GM23338 (cell line): ENCODE measurements around the gene SPEF1. TPM values are rescaled to one million over a fixed set of nuclear protein-coding genes. Genes with fewer than 3 reads are reported as not detected.

Experiments
- ATAC-seq: fragments of 200-7000 bp; cut with Tn5 transposase; 3 replicates; pipeline ENCODE4 v1.9.1; 2020
- DNase-seq: peaks from one replicate; pipeline ENCODE4 v3.0.0-alpha.2; 2015; ENCODE audit warnings: low spot score
- H2AFZ ChIP-seq: fragments of 200-600 bp; sonication (generic); 2 replicates; pipeline ENCODE4 v1.8.0; 2016; ENCODE audit warnings: antibody characterized with exemption, mild to moderate bottlenecking, moderate library complexity
- H3F3A ChIP-seq: fragments of 200-600 bp; sonication (generic); replicated peaks from 2 replicates; pipeline ENCODE4 v1.8.0; 2017; ENCODE audit warnings: antibody characterized with exemption, mixed run types, low read depth
- H3K27ac ChIP-seq: fragments of 200-600 bp; sonication (generic); 2 replicates; pipeline ENCODE4 v1.6.1; 2016; ENCODE audit warnings: low read depth
- H3K27me3 ChIP-seq: fragments of 200-600 bp; sonication (generic); 2 replicates; pipeline ENCODE4 v1.8.0; 2016; ENCODE audit warnings: mild to moderate bottlenecking, mixed run types, moderate library complexity; ENCODE audit not compliant: insufficient read depth
- H3K36me3 ChIP-seq: fragments of 200-600 bp; sonication (generic); 2 replicates; pipeline ENCODE4 v1.8.0; 2016; ENCODE audit warnings: mild to moderate bottlenecking; ENCODE audit not compliant: insufficient read depth
- H3K4me1 ChIP-seq: fragments of 200-600 bp; sonication (generic); 2 replicates; pipeline ENCODE4 v1.8.0; 2016; ENCODE audit warnings: mild to moderate bottlenecking, moderate library complexity; ENCODE audit not compliant: insufficient read depth
- H3K4me2 ChIP-seq: fragments of 200-600 bp; sonication (generic); 2 replicates; pipeline ENCODE4 v1.7.1; 2017; ENCODE audit warnings: mixed run types
- H3K4me3 ChIP-seq: fragments of 200-600 bp; sonication (generic); 2 replicates; pipeline ENCODE4 v1.6.1; 2016; ENCODE audit warnings: mixed run types
- H3K79me2 ChIP-seq: fragments of 200-600 bp; sonication (generic); replicated peaks from 2 replicates; pipeline ENCODE4 v1.8.0; 2017; ENCODE audit warnings: mild to moderate bottlenecking; ENCODE audit not compliant: insufficient read depth
- H3K9me2 ChIP-seq: fragments of 200-600 bp; sonication (generic); 2 replicates; pipeline ENCODE4 v1.8.0; 2017; ENCODE audit not compliant: insufficient read depth
- H4K20me1 ChIP-seq: fragments of 200-600 bp; sonication (generic); replicated peaks from 2 replicates; pipeline ENCODE4 v1.8.0; 2017; ENCODE audit warnings: mild to moderate bottlenecking; ENCODE audit not compliant: insufficient read depth
- H3K27ac Mint-ChIP-seq: 2 replicates; pipeline ENCODE4 v1.8.0; 2020; ENCODE audit warnings: inconsistent platforms, mild to moderate bottlenecking, moderate library complexity, mixed read lengths
- H3K27me3 Mint-ChIP-seq: 3 replicates; pipeline ENCODE4 v1.8.0; 2022; ENCODE audit warnings: low read depth, mild to moderate bottlenecking, moderate library complexity, mixed read lengths, inconsistent platforms; ENCODE audit not compliant: insufficient read depth, poor library complexity
- H3K36me3 Mint-ChIP-seq: 3 replicates; pipeline ENCODE4 v1.8.0; 2021; ENCODE audit warnings: low read depth, mild to moderate bottlenecking, inconsistent platforms, moderate library complexity, mixed read lengths
- H3K4me1 Mint-ChIP-seq: 3 replicates; pipeline ENCODE4 v1.8.0; 2020; ENCODE audit warnings: mild to moderate bottlenecking, inconsistent platforms, mixed read lengths
- H3K4me3 Mint-ChIP-seq: 3 replicates; pipeline ENCODE4 v1.8.0; 2021; ENCODE audit warnings: moderate library complexity, mild to moderate bottlenecking, inconsistent platforms, mixed read lengths
- H3K9me3 Mint-ChIP-seq: 3 replicates; pipeline ENCODE4 v1.8.0; 2020; ENCODE audit warnings: moderate library complexity, mild to moderate bottlenecking, inconsistent platforms, mixed read lengths
- CTCF ChIP-seq, 2 experiments: fragments of 200-600 bp in 1 of 2; sonication (generic) in 1 of 2; conservative IDR thresholded peaks; 2 replicates each; pipeline versions ENCODE4 v1.5.1 to v1.6.1; 2016 to 2017; ENCODE audit warnings: antibody characterized with exemption in 2 of 2, low read depth in 2 of 2, mild to moderate bottlenecking in 2 of 2, moderate library complexity in 1 of 2
- ETS1 ChIP-seq: IDR thresholded peaks from 2 replicates; pipeline ENCODE4 v1.6.1; 2016; ENCODE audit warnings: antibody characterized with exemption
- EZH2 ChIP-seq: fragments of 200-600 bp; sonication (generic); IDR thresholded peaks from one replicate; pipeline ENCODE4 v1.8.0; 2017; ENCODE audit warnings: antibody characterized with exemption, mild to moderate bottlenecking, low read depth; ENCODE audit not compliant: unreplicated experiment
- JUNB ChIP-seq: IDR thresholded peaks from one replicate; pipeline ENCODE4 v1.6.1; 2016; ENCODE audit warnings: antibody characterized with exemption; ENCODE audit not compliant: unreplicated experiment
- NANOG ChIP-seq: IDR thresholded peaks from 2 replicates; pipeline ENCODE4 v1.6.1; 2016; ENCODE audit warnings: antibody characterized with exemption, borderline replicate concordance
- POLR2AphosphoS5 ChIP-seq: IDR thresholded peaks from 2 replicates; pipeline ENCODE4 v1.6.1; 2016; ENCODE audit warnings: antibody characterized with exemption, low read depth
- REST ChIP-seq: IDR thresholded peaks from one replicate; pipeline ENCODE4 v1.6.1; 2018; ENCODE audit warnings: antibody characterized with exemption; ENCODE audit not compliant: unreplicated experiment
- STAT1 ChIP-seq: IDR thresholded peaks from one replicate; pipeline ENCODE4 v1.6.1; 2016; ENCODE audit warnings: antibody characterized with exemption; ENCODE audit not compliant: unreplicated experiment
- ZNF114 ChIP-seq: fragments of 250-450 bp; sonication (Bioruptor Pico); IDR thresholded peaks from 2 replicates; pipeline ENCODE4 v1.5.0; 2020; ENCODE audit warnings: mild to moderate bottlenecking, moderate library complexity
- ZNF331 ChIP-seq: fragments of 250-450 bp; sonication (Bioruptor Pico); IDR thresholded peaks from 2 replicates; pipeline ENCODE4 v1.5.0; 2020; ENCODE audit warnings: low read depth, mild to moderate bottlenecking, moderate library complexity
- ZNF462 ChIP-seq: fragments of 250-450 bp; sonication (Bioruptor Pico); IDR thresholded peaks from 2 replicates; pipeline ENCODE4 v1.5.0; 2020; ENCODE audit warnings: mild to moderate bottlenecking, moderate library complexity
- polyA plus RNA-seq: library from polyadenylated mRNA; unstranded; fragments of >200 nt; fragmentation: Nextera tagmentation; extraction: Ambion mirVana; gene quantifications from 2 replicates; pipeline ENCODE4 v1.2.1, GENCODE V29; 2016
- total RNA-seq: library from RNA; depleted of rRNA; stranded (reverse); fragments of >200 nt; shearing (Covaris generic); gene quantifications from 2 replicates; pipeline ENCODE4 v1.2.3, GENCODE V29; 2014

The SPEF1 gene
- total and polyA plus RNA-seq, 2 experiments from 2014 or later = 0.68 to 0.69 TPM

- TF ChIP-seq ZNF462 (no peak), JUNB (no peak), CTCF (conservative IDR thresholded peaks at IDR 0.05; ENCODE audit: low read depth in 2 of 2) (no peak)
These were observed 40.5 kb downstream of the SPEF1 start (continued) for GRCh38 chr20:3740615-3741301.

GRCh38 chr20:3739926-3740451, 41.3 kb downstream of the SPEF1 start:
- no peaks in the 10 kb centered on the region for H4K20me1 ChIP-seq
- H3K4me1 Mint-ChIP-seq = peaks cover 26% of the 10 kb centered on the region
- no peaks in the 10 kb centered on the region for H3F3A ChIP-seq
- no peaks in the 10 kb centered on the region for H3K36me3 ChIP-seq
- no peak overlapping the region for H2AFZ ChIP-seq
- ATAC-seq (peak; percentile 11), DNase-seq (no peak)
- H3K27ac ChIP-seq = no peak overlapping the region
- H3K27me3 ChIP-seq = no peaks in the 10 kb centered on the region
- H3K27ac Mint-ChIP-seq = no peak overlapping the region
- no peak overlapping the region for H3K4me3 ChIP-seq
- no peaks in the 10 kb centered on the region for H3K79me2 ChIP-seq
- H3K4me3 Mint-ChIP-seq = no peak overlapping the region
- peaks cover 16% of the 10 kb centered on the region for H3K27me3 Mint-ChIP-seq
- H3K4me2 ChIP-seq = no peak overlapping the region
- no peaks in the 10 kb centered on the region for H3K36me3 Mint-ChIP-seq
- no peaks in the 10 kb centered on the region for H3K9me2 ChIP-seq
- no peaks in the 10 kb centered on the region; the same call in 1 of the 2 replicates for H3K4me1 ChIP-seq
- no peaks in the 10 kb centered on the region for H3K9me3 Mint-ChIP-seq
- TF ChIP-seq POLR2AphosphoS5 (no peak), ETS1 (no peak), REST (no peak), NANOG (no peak), EZH2 (no peak), STAT1 (no peak), ZNF114 (CRISPR knock-in tag) (no peak), ZNF331 (CRISPR knock-in tag) (no peak)
